Type B pancreatic cell (in vitro differentiated cells): Measurements from ENCODE around the gene GDF15. TPM values are rescaled to one million over a fixed set of nuclear protein-coding genes. Genes with fewer than 3 reads are reported as not detected.

ENCODE experiments used
- DNase-seq: peaks from one replicate; pipeline ENCODE4 v3.0.0; 2021; ENCODE audit warnings: mixed read lengths; ENCODE audit not compliant: unreplicated experiment; ENCODE audit errors: extremely low spot score
- H3K27ac Mint-ChIP-seq: 2 replicates; pipeline ENCODE4 v1.8.0; 2021; ENCODE audit warnings: mild to moderate bottlenecking, mixed read lengths
- H3K27me3 Mint-ChIP-seq: 2 replicates; pipeline ENCODE4 v1.8.0; 2021; ENCODE audit warnings: mixed read lengths
- H3K36me3 Mint-ChIP-seq: 2 replicates; pipeline ENCODE4 v1.8.0; 2021; ENCODE audit warnings: mixed read lengths
- H3K4me1 Mint-ChIP-seq: one replicate; pipeline ENCODE4 v1.8.0; 2021; ENCODE audit warnings: mixed read lengths; ENCODE audit not compliant: unreplicated experiment
- H3K4me3 Mint-ChIP-seq: 2 replicates; pipeline ENCODE4 v1.8.0; 2021; ENCODE audit warnings: mild to moderate bottlenecking, mixed read lengths
- H3K9me3 Mint-ChIP-seq: 2 replicates; pipeline ENCODE4 v1.8.0; 2021; ENCODE audit warnings: mixed read lengths
- CTCF ChIP-seq: fragments of 200-600 bp; sonication (generic); conservative IDR thresholded peaks from 2 replicates; pipeline ENCODE4 v1.5.0; 2021; ENCODE audit warnings: antibody characterized with exemption, mild to moderate bottlenecking
- total RNA-seq: library from RNA; stranded (reverse); gene quantifications from 2 replicates; pipeline ENCODE4 v1.2.1, GENCODE V29; 2021; ENCODE audit warnings: low replicate concordance

Gene GDF15
- total RNA-seq, 1 donor from 2014 or later, result 102 TPM

GRCh38 chr19:18428787-18429674, 43.1 kb downstream of the GDF15 start:
- Mint-ChIP-seq H3K27ac (no peak overlapping the region), H3K4me1 (peaks cover 15% of the 10 kb centered on the region), H3K36me3 (no peaks in the 10 kb centered on the region), H3K9me3 (no peaks in the 10 kb centered on the region), H3K27me3 (no peaks in the 10 kb centered on the region), H3K4me3 (peak overlapping the region; percentile 31)
- no peak for TF ChIP-seq CTCF
- peak; percentile 93 for DNase-seq

DNA sequence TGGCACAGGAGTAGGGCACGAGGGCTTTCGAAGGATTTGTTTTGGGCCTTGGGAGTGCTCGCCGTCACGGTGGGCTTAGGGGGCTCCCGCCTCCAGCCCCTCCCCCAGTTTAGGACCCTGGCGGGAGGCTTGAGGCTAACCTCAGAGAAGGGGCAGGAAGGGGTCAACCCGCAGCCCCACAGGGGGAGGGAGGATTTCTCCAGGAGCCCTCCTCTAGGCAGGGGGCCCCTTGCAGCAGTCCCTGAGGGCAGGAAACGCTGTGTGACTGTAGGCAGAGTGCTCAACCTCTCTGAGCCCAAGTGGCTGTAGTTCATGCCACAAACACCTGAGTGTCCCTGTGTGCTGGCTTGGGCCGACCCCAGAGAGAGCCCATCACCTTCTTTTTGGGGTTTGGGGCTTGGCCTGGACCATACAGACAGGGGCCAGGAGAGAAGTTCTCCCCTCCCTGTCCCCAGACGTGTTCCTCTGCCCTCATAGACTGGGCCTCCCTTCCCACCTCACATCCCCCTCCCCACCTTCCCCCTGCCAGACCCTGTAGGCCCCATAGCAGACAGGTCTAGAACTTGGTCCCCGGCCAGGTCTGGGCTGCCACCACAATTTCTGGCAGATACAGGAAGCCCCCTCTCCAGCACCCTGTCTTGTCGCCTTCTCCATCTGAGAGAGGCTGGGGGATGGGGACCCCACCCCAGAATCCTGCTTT, 43.9 kb downstream of the GDF15 start:
- Mint-ChIP-seq H3K27ac (no peak overlapping the region), H3K4me1 (peaks cover 14% of the 10 kb centered on the region), H3K4me3 (peak overlapping the region; percentile 39), H3K9me3 (no peaks in the 10 kb centered on the region), H3K36me3 (no peaks in the 10 kb centered on the region), H3K27me3 (no peaks in the 10 kb centered on the region)
- no peak for DNase-seq
- TF ChIP-seq CTCF, result no peak

- TF ChIP-seq CTCF, result no peak
These were observed 44.6 kb downstream of the GDF15 start for GRCh38 chr19:18430417-18431144.

GRCh38 chr19:18431351-18432197, 45.6 kb downstream of the GDF15 start:
- H3K36me3 Mint-ChIP-seq, result no peaks in the 10 kb centered on the region
- no peak for TF ChIP-seq CTCF
- no peak overlapping the region for H3K4me3 Mint-ChIP-seq
- no peak for DNase-seq
- H3K9me3 Mint-ChIP-seq, result no peaks in the 10 kb centered on the region
- peak overlapping the region; percentile 48 for H3K27ac Mint-ChIP-seq
- peaks cover 12% of the 10 kb centered on the region for H3K4me1 Mint-ChIP-seq
- H3K27me3 Mint-ChIP-seq, result no peaks in the 10 kb centered on the region

More at GRCh38 chr19:18430417-18431144, 44.6 kb downstream of the GDF15 start:
- Mint-ChIP-seq H3K27ac (no peak overlapping the region), H3K36me3 (no peaks in the 10 kb centered on the region), H3K27me3 (no peaks in the 10 kb centered on the region), H3K4me1 (peaks cover 14% of the 10 kb centered on the region), H3K4me3 (peak overlapping the region; percentile 65), H3K9me3 (no peaks in the 10 kb centered on the region)
- DNase-seq, result no peak
